GM12878 (cell line): ENCODE data around the gene MEIS2. TPM values are rescaled to one million over a fixed set of nuclear protein-coding genes. Genes with fewer than 3 reads are reported as not detected.

Experiments used
- ATAC-seq: fragments of 200-7000 bp; cut with Tn5 transposase; 3 replicates; pipeline ENCODE4 v1.9.1; 2020; ENCODE audit warnings: mild to moderate bottlenecking, moderate library complexity
- BruUV-seq: library from RNA; stranded (reverse); fragments of 400-500 nt; replicated peaks from 2 replicates; lab custom pipeline; 2021; lab: Mats Ljungman, UMichigan
- CTCF ChIA-PET: fragments of 300-600 bp; sonication (Branson Sonifier 250); formaldehyde crosslinking; extraction: SDS; loops from one replicate; lab custom pipeline; 2021; ENCODE audit warnings: inconsistent platforms; lab: Yijun Ruan, JAX
- POLR2A ChIA-PET: fragments of 350-600 bp; formaldehyde crosslinking; extraction: SDS; loops from one replicate; lab custom pipeline; 2021; ENCODE audit warnings: inconsistent platforms; lab: Charles Lee
- RAD21 ChIA-PET: fragments of 300-600 bp; sonication (Branson Sonifier 250); formaldehyde crosslinking; loops from one replicate; lab custom pipeline; 2023; ENCODE audit warnings: antibody characterized with exemption; ENCODE audit not compliant: unreplicated experiment; lab: Charles Lee
- SMC1A ChIA-PET: fragments of 300-600 bp; sonication (Branson Sonifier 250); formaldehyde crosslinking; loops from one replicate; lab custom pipeline; 2023; ENCODE audit not compliant: unreplicated experiment, uncharacterized antibody; lab: Charles Lee
- DNase-seq: peaks from one replicate; pipeline ENCODE4 v3.0.0-alpha.2; 2011; ENCODE audit warnings: low read depth, low spot score
- FAIRE-seq: peaks from 3 replicates; lab custom pipeline; 2011; peaks lifted over from hg19 to GRCh38; lab: Jason Lieb, UNC
- H2AFZ ChIP-seq: 2 replicates; pipeline ENCODE4 v1.6.0; 2011; ENCODE audit warnings: low read depth, low read length, control low read depth; ENCODE audit not compliant: control insufficient read depth
- H3K27ac ChIP-seq: 2 replicates; pipeline ENCODE4 v1.5.1; 2011; ENCODE audit warnings: control low read depth; ENCODE audit not compliant: control insufficient read depth, insufficient read depth
- H3K27me3 ChIP-seq, 2 experiments: replicated peaks in 1 of 2; 2 replicates each; pipeline versions ENCODE4 v1.6.0 to v1.6.1; 2011; ENCODE audit warnings: low read length in 1 of 2; ENCODE audit not compliant: control insufficient read depth in 2 of 2, insufficient read depth in 2 of 2
- H3K36me3 ChIP-seq, 2 experiments: 2 replicates each; pipeline ENCODE4 v1.5.1; 2011; ENCODE audit warnings: low read length in 1 of 2; ENCODE audit not compliant: control insufficient read depth in 2 of 2, insufficient read depth in 2 of 2
- H3K4me1 ChIP-seq: 2 replicates; pipeline ENCODE4 v1.6.1; 2011; ENCODE audit warnings: mild to moderate bottlenecking, low read length, moderate library complexity, mixed read lengths; ENCODE audit not compliant: control insufficient read depth, insufficient read depth
- H3K4me2 ChIP-seq: 2 replicates; pipeline ENCODE4 v1.6.0; 2011; ENCODE audit warnings: control low read depth; ENCODE audit not compliant: control insufficient read depth, insufficient read depth
- H3K4me3 ChIP-seq: fragments of 200-600 bp; sonication (generic); 2 replicates; pipeline ENCODE4 v1.5.1; 2016
- H3K79me2 ChIP-seq: 2 replicates; pipeline ENCODE4 v1.6.0; 2011; ENCODE audit warnings: low read length; ENCODE audit not compliant: control insufficient read depth, insufficient read depth
- H3K9ac ChIP-seq: 2 replicates; pipeline ENCODE4 v1.8.0; 2011; ENCODE audit warnings: low read length, control low read depth, mixed read lengths; ENCODE audit not compliant: control insufficient read depth, insufficient read depth
- H3K9me3 ChIP-seq: replicated peaks from 3 replicates; pipeline ENCODE4 v1.5.1; 2011; ENCODE audit warnings: mild to moderate bottlenecking, low read length; ENCODE audit not compliant: control insufficient read depth, insufficient read depth
- H4K20me1 ChIP-seq: 2 replicates; pipeline ENCODE4 v1.6.0; 2011; ENCODE audit not compliant: control insufficient read depth, insufficient read depth
- ATF7 ChIP-seq: fragments of 450-650 bp; IDR thresholded peaks from 2 replicates; pipeline ENCODE4 v1.6.1; 2016; ENCODE audit warnings: low read depth, mild to moderate bottlenecking
- BACH1 ChIP-seq: fragments of 450-650 bp; IDR thresholded peaks from 2 replicates; pipeline ENCODE4 v1.6.1; 2017; ENCODE audit warnings: mild to moderate bottlenecking, borderline replicate concordance
- CBX3 ChIP-seq: fragments of 200-600 bp; sonication (generic); IDR thresholded peaks from 2 replicates; pipeline ENCODE4 v1.6.1; 2016; ENCODE audit warnings: low read depth, borderline replicate concordance
- CBX5 ChIP-seq: sonication (generic); IDR thresholded peaks from 2 replicates; pipeline ENCODE4 v1.6.1; 2016; ENCODE audit warnings: low read depth, moderate library complexity, mild to moderate bottlenecking, inconsistent platforms
- MEF2B ChIP-seq: fragments of 450-650 bp; IDR thresholded peaks from 2 replicates; pipeline ENCODE4 v1.6.1; 2018; ENCODE audit warnings: mild to moderate bottlenecking, moderate library complexity; ENCODE audit not compliant: partially characterized antibody, poor library complexity, severe bottlenecking
- NFYB ChIP-seq: IDR thresholded peaks from 2 replicates; pipeline ENCODE4 v1.6.1; 2011; ENCODE audit warnings: low read depth, mild to moderate bottlenecking, low read length, improper control_type of control experiment, moderate library complexity; ENCODE audit not compliant: insufficient read depth
- PAX5 ChIP-seq: IDR thresholded peaks from 2 replicates; pipeline ENCODE4 v1.6.1; 2011; ENCODE audit warnings: low read depth, low read length, borderline replicate concordance
- POLR2AphosphoS2 ChIP-seq: IDR thresholded peaks from 2 replicates; pipeline ENCODE4 v1.6.1; 2011; ENCODE audit warnings: low read depth, mild to moderate bottlenecking, low read length, improper control_type of control experiment, moderate library complexity
- SREBF2 ChIP-seq: IDR thresholded peaks from 2 replicates; pipeline ENCODE4 v1.6.1; 2012; ENCODE audit warnings: mild to moderate bottlenecking, low read length
- SUZ12 ChIP-seq: fragments of 200-600 bp; sonication (generic); IDR thresholded peaks from one replicate; pipeline ENCODE4 v1.6.1; 2018; ENCODE audit warnings: antibody characterized with exemption, mild to moderate bottlenecking; ENCODE audit not compliant: unreplicated experiment
- ZNF274 ChIP-seq: IDR thresholded peaks from one replicate; pipeline ENCODE4 v1.8.0; 2011; ENCODE audit not compliant: insufficient read length, insufficient read depth
- WGBS: methylation state at CpG from one replicate; pipeline ENCODE4 v1.1.6; 2016; ENCODE audit warnings: low lambda C conversion rate; ENCODE audit not compliant: insufficient replicate concordance, insufficient coverage; ENCODE audit errors: missing lambda C conversion rate; 5-methylcytosine and 5-hydroxymethylcytosine counted together
- in situ Hi-C: fragments of 300-500 bp; cut with MboI; formaldehyde crosslinking; loops from 9 replicates; pipeline ENCODE4 v1.14.3; 2018; ENCODE audit warnings: mixed read lengths
- intact Hi-C: fragments of 100-400 bp; cut with micrococcal nuclease; formaldehyde crosslinking; loops from one replicate; pipeline ENCODE4 v1.14.2; 2022; ENCODE audit not compliant: unreplicated experiment
- polyA plus RNA-seq, 11 experiments: library from polyadenylated mRNA; depleted of rRNA in 4 of 11; unstranded in 6 of 11; stranded (reverse) in 5 of 11; fragments of >200 nt; fragmentation: Nextera tagmentation in 4 of 11; fragmentation: Illumina TruSeq in 1 of 11; extraction: Ambion mirVana in 4 of 11; extraction: Trizol in 1 of 11; gene quantifications; 1 replicate in 1 of 11; 2 replicates in 10 of 11; pipeline versions ENCODE4 v1.2.1 to v1.2.3, GENCODE V29; 2011 to 2016; ENCODE audit warnings: inconsistent platforms in 2 of 11, missing spikeins in 2 of 11, low read depth in 1 of 11
- total RNA-seq, 4 experiments: library from RNA; depleted of rRNA in 3 of 4; stranded (reverse); fragments of >200 nt in 3 of 4; fragmentation: Illumina TruSeq in 1 of 4; extraction: Trizol in 1 of 4; gene quantifications; 2 replicates each; pipeline versions ENCODE4 v1.2.1 to v1.2.3, GENCODE V29; 2013 to 2021
- TF ChIP-seq, protein P1 (sequence below): fragments of 450-650 bp; IDR thresholded peaks from 2 replicates; pipeline ENCODE4 v1.6.1; 2017; ENCODE audit warnings: antibody characterized with exemption, mild to moderate bottlenecking, moderate library complexity
- TF ChIP-seq, protein P2 (sequence below), 3 experiments: IDR thresholded peaks in 2 of 3; conservative IDR thresholded peaks in 1 of 3; 2 replicates each; pipeline ENCODE4 v1.5.1; 2011; ENCODE audit warnings: low read depth in 3 of 3, low read length in 3 of 3, mild to moderate bottlenecking in 3 of 3, control low read depth in 2 of 3, moderate library complexity in 2 of 3, inconsistent platforms in 1 of 3, mixed read lengths in 1 of 3; ENCODE audit not compliant: control insufficient read depth in 2 of 3, insufficient read depth in 1 of 3; ENCODE audit errors: extremely low read depth in 1 of 3

MEIS2 gene
- total and polyA plus RNA-seq, 10 of the 15 experiments (the other 5 are each of a cell fraction or from before 2014, with no cell fraction given), result 9.2 to 54.0 (median 20.4) TPM

DNA sequence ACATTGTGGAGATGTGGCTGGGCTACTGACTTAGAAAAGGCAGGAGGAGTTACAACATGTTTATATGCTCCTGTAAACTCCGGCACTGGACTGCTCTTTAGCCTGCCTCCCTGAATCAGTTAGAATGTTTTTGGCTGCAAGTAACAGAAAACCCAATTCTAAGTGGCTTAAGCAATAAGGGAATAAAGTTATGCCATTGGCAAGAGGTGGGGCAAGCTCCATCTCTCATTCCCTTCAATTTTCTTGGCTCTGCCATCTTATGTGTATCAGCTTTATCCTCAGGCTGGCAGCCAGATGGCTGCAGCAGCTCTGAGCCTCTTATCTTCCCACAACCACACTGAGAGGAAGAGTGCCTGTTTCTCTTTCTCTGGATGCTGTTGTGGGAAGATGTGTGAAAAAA, 22.4 kb upstream of the MEIS2 start:
- WGBS, result 100% methylated on average over 1 of the region's 1 CpG
- no peaks in the 10 kb centered on the region for H4K20me1 ChIP-seq
- in situ Hi-C loops (no loop called here), intact Hi-C loops (no loop called here)
- BruUV-seq, result no TSS peak
- no peak overlapping the region for H2AFZ ChIP-seq
- no peaks in the 10 kb centered on the region for H3K79me2 ChIP-seq
- no peak overlapping the region for H3K4me2 ChIP-seq
- H3K4me1 ChIP-seq, result no peaks in the 10 kb centered on the region
- H3K9ac ChIP-seq, result no peak overlapping the region
- H3K27ac ChIP-seq, result no peak overlapping the region
- POLR2A ChIA-PET, result no interaction called here
- RAD21 ChIA-PET, result no interaction called here
- SMC1A ChIA-PET, result interaction anchor here (1.6 kb wide), 1 partner anchor 11 kb away, joined by 4 read pairs; no protein-coding TSS in a partner anchor
- FAIRE-seq (no peak), DNase-seq (no peak), ATAC-seq (no peak)
- TF ChIP-seq MEF2B (no peak), NFYB (no peak), SREBF2 (no peak), BACH1 (no peak), POLR2AphosphoS2 (no peak)
- H3K36me3 ChIP-seq, result no peaks in the 10 kb centered on the region
- H3K4me3 ChIP-seq, result no peak overlapping the region
- H3K27me3 ChIP-seq, result no peaks in the 10 kb centered on the region
- no peaks in the 10 kb centered on the region for H3K9me3 ChIP-seq
- CTCF ChIA-PET, result interaction anchor here (1.9 kb wide), 1 partner anchor 11 kb away, joined by 8 read pairs; no protein-coding TSS in a partner anchor

GRCh38 chr15:37121492-37121891, 21.1 kb upstream of the MEIS2 start:
- DNase-seq, result no peak
- no TSS peak for BruUV-seq
- ChIA-PET CTCF (interaction anchor here (0.9 to 1.3 kb wide), 2 partner anchors 13 to 20 kb away, joined by 3 read pairs; no protein-coding TSS in a partner anchor), SMC1A (interaction anchor here (1.6 kb wide), 1 partner anchor 12 kb away, joined by 4 read pairs; no protein-coding TSS in a partner anchor), RAD21 (no interaction called here), POLR2A (no interaction called here)
- Histone ChIP-seq H3K36me3 (no peaks in the 10 kb centered on the region), H3K27ac (no peak overlapping the region), H3K9ac (no peak overlapping the region), H3K27me3 (no peaks in the 10 kb centered on the region), H3K4me1 (no peaks in the 10 kb centered on the region), H3K79me2 (no peaks in the 10 kb centered on the region), H2AFZ (no peak overlapping the region), H3K4me3 (no peak overlapping the region), H3K4me2 (no peak overlapping the region), H4K20me1 (no peaks in the 10 kb centered on the region), H3K9me3 (no peaks in the 10 kb centered on the region)
- in situ Hi-C loops, result no loop called here
- 11% methylated on average over 1 of the region's 1 CpG for WGBS
- intact Hi-C loops, result no loop called here
- ATAC-seq, result no peak
- FAIRE-seq, result no peak
- no peak for TF ChIP-seq ZNF274
- TF ChIP-seq, protein P1, sequence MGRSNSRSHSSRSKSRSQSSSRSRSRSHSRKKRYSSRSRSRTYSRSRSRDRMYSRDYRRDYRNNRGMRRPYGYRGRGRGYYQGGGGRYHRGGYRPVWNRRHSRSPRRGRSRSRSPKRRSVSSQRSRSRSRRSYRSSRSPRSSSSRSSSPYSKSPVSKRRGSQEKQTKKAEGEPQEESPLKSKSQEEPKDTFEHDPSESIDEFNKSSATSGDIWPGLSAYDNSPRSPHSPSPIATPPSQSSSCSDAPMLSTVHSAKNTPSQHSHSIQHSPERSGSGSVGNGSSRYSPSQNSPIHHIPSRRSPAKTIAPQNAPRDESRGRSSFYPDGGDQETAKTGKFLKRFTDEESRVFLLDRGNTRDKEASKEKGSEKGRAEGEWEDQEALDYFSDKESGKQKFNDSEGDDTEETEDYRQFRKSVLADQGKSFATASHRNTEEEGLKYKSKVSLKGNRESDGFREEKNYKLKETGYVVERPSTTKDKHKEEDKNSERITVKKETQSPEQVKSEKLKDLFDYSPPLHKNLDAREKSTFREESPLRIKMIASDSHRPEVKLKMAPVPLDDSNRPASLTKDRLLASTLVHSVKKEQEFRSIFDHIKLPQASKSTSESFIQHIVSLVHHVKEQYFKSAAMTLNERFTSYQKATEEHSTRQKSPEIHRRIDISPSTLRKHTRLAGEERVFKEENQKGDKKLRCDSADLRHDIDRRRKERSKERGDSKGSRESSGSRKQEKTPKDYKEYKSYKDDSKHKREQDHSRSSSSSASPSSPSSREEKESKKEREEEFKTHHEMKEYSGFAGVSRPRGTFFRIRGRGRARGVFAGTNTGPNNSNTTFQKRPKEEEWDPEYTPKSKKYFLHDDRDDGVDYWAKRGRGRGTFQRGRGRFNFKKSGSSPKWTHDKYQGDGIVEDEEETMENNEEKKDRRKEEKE, result no peak
- TF ChIP-seq SUZ12, result no peak
- TF ChIP-seq CBX3, result no peak
- no peak for TF ChIP-seq ATF7
- TF ChIP-seq PAX5, result no peak
- no peak for TF ChIP-seq CBX5
- TF ChIP-seq, protein P2, sequence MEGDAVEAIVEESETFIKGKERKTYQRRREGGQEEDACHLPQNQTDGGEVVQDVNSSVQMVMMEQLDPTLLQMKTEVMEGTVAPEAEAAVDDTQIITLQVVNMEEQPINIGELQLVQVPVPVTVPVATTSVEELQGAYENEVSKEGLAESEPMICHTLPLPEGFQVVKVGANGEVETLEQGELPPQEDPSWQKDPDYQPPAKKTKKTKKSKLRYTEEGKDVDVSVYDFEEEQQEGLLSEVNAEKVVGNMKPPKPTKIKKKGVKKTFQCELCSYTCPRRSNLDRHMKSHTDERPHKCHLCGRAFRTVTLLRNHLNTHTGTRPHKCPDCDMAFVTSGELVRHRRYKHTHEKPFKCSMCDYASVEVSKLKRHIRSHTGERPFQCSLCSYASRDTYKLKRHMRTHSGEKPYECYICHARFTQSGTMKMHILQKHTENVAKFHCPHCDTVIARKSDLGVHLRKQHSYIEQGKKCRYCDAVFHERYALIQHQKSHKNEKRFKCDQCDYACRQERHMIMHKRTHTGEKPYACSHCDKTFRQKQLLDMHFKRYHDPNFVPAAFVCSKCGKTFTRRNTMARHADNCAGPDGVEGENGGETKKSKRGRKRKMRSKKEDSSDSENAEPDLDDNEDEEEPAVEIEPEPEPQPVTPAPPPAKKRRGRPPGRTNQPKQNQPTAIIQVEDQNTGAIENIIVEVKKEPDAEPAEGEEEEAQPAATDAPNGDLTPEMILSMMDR (IDR thresholded peaks at IDR 0.05 in 2 of 3, conservative IDR thresholded peaks at IDR 0.05 in 1 of 3; ENCODE audit: control insufficient read depth in 2 of 3, extremely low read depth in 1 of 3, insufficient read depth in 1 of 3, low read depth in 3 of 3, low read length in 3 of 3), result no peak
